ENCODE measurements around the gene PRPS1L1.

PRPS1L1 gene

GRCh38 chr7:17996040-17996439, 31.6 kb downstream of the PRPS1L1 start:
- no peak for TF ChIP-seq CTCF (IDR thresholded peaks at IDR 0.05; ENCODE audit: low read depth, low read length)
- DNase-seq (ENCODE audit: extremely low read depth, low read depth), result no peak

- DNase-seq (ENCODE audit: extremely low read depth, low read depth), result no peak
- TF ChIP-seq CTCF (IDR thresholded peaks at IDR 0.05; ENCODE audit: low read depth, low read length), result no peak
Observed at GRCh38 chr7:17994079-17994850, 33.4 kb downstream of the PRPS1L1 start.

GRCh38 chr7:17991866-17992648, 35.6 kb downstream of the PRPS1L1 start:
- DNase-seq (ENCODE audit: extremely low read depth, low read depth), result no peak
- TF ChIP-seq CTCF (IDR thresholded peaks at IDR 0.05; ENCODE audit: low read depth, low read length), result no peak; the same call in none of the 2 replicates

- TF ChIP-seq CTCF (IDR thresholded peaks at IDR 0.05; ENCODE audit: low read depth, low read length), result no peak
- no peak for DNase-seq (ENCODE audit: extremely low read depth, low read depth)
Observed at GRCh38 chr7:17990761-17991160, 36.9 kb downstream of the PRPS1L1 start.

GRCh38 chr7:17989546-17989945, 38.1 kb downstream of the PRPS1L1 start:
- TF ChIP-seq CTCF (IDR thresholded peaks at IDR 0.05; ENCODE audit: low read depth, low read length), result no peak
- no peak for DNase-seq (ENCODE audit: extremely low read depth, low read depth)

GRCh38 chr7:17988858-17989257, 38.8 kb downstream of the PRPS1L1 start:
- DNase-seq (ENCODE audit: extremely low read depth, low read depth), result no peak
- TF ChIP-seq CTCF (IDR thresholded peaks at IDR 0.05; ENCODE audit: low read depth, low read length), result no peak

GRCh38 chr7:17988141-17988540, 39.5 kb downstream of the PRPS1L1 start:
- DNase-seq (ENCODE audit: extremely low read depth, low read depth), result no peak
- TF ChIP-seq CTCF (IDR thresholded peaks at IDR 0.05; ENCODE audit: low read depth, low read length), result no peak

All from AG09319 (cell line).